ENCODE measurements around the gene SERPINB13.
"Not testable (repeated sequence)": the region's sequence is repeated elsewhere in the genome, so short reads cannot be mapped to it uniquely, and the experiment has no call there.

Gene SERPINB13

DNA sequence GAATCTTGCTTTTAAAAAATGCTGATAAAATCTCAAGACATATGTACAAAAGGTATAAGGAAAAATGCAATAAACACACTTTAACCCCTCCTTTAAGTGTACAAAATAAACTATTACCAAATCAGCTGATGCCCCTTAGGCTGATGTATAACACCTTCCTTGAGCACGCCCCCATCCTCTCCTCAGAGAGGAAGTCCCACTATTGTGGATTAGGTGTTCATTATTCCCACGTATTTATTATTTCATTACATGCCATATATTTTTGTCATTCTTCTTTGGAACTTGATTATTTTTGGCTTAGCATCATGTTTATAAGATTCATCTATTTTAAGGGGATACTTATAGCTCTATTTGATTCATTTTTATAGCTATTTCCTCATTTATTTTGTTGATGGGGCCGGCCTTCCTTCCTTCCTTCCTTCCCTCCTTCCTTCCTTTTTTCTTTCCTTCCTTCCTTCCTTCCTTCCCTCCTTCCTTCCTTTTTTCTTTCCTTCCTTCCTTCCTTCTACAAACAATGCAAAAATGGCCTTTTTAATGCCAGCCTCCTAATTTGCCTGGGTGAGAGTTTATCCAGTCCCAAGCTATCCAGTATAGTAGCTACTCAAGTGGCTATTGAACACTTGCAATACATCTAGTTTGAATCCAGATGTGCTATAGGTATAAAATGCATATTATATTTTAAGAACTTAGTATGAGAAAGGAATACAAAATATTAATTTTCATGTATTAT lies 4.0 kb downstream of the SERPINB13 start:
- DNase-seq (ENCODE audit: low read depth in 2 of 2): no peak

DNA sequence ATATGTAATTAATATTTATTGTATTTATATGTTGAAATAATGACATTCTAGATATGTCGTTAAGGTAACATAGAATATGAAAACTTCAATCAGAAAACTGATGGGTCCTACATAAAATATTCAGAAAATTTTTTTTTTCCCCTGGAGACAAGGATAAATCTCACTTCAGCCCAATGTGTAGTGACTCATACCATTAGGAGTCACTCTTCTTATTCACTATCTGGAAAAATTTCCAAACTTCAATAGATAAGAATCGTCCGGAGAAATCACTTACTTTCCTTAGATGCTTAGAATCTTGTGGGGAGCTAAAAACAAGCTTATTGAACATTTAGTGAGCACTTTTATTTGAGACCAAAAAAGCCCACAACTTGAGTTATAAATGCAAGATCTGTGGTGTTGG lies 4.6 kb downstream of the SERPINB13 start:
- no peak for DNase-seq (ENCODE audit: low read depth in 2 of 2)

DNA sequence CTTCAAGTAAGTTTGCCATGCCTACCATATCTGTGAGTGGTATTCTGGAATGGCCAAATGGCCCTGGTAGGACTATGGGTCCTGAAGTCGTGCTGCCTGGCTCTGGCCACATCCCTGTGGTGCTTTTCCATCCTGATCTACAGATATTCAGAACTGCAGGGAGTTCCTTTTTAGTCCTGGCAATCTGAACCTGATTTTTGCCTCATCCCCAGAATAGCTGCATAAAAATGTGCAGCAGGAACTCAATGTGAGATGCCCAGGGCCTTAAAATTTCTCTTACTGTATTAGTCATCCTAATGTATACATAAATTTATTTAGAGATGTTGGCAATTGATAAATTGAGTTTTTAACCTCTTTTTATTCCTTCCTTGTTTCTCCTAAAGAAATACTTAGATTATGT lies 5.3 kb downstream of the SERPINB13 start:
- DNase-seq (ENCODE audit: low read depth in 2 of 2): no peak

DNA sequence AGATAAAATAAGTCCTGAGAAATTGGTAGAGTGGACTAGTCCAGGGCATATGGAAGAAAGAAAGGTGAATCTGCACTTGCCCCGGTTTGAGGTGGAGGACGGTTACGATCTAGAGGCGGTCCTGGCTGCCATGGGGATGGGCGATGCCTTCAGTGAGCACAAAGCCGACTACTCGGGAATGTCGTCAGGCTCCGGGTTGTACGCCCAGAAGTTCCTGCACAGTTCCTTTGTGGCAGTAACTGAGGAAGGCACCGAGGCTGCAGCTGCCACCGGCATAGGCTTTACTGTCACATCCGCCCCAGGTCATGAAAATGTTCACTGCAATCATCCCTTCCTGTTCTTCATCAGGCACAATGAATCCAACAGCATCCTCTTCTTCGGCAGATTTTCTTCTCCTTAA lies 9.8 kb downstream of the SERPINB13 start:
- no peak for DNase-seq (ENCODE audit: low read depth in 2 of 2)

DNA sequence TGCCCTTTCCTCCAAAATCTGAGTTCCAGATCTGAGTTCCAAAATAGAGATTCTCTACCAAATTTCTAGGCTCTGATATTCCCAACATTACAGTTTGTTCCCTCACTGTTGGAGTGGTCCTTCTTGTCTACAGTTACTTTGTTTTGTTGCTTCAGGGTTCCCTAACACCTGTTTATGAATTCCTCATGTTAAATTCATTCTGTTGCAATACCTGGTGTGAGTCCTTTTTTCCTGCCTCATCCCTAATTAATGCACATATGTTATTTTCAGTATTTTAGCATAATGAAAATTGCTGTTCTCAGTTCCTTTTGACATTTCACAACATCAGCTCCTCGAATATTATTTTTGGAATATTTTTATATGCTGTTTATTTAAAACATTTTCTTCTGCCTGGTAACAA lies 16.2 kb downstream of the SERPINB13 start:
- DNase-seq (ENCODE audit: low read depth in 2 of 2): no peak

DNA sequence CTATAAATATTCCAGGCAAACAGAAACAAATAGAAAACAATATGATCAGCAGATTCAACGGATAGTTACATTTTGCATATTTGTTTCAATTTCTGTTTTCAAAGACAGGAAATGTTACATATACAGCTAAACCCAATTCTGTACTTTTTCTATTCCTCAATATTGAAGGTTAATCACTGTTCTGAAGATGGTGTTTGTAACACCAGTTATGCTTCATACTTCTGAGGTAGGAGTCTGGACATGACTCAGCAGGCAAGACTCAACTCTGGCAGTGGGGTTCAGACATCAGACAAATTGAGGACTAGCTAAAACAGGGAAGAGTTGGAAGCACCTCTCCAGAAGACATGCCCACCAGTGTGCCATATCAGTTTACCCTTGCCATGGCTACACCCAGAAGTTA lies 16.6 kb downstream of the SERPINB13 start:
- DNase-seq (ENCODE audit: low read depth in 2 of 2): no peak

DNA sequence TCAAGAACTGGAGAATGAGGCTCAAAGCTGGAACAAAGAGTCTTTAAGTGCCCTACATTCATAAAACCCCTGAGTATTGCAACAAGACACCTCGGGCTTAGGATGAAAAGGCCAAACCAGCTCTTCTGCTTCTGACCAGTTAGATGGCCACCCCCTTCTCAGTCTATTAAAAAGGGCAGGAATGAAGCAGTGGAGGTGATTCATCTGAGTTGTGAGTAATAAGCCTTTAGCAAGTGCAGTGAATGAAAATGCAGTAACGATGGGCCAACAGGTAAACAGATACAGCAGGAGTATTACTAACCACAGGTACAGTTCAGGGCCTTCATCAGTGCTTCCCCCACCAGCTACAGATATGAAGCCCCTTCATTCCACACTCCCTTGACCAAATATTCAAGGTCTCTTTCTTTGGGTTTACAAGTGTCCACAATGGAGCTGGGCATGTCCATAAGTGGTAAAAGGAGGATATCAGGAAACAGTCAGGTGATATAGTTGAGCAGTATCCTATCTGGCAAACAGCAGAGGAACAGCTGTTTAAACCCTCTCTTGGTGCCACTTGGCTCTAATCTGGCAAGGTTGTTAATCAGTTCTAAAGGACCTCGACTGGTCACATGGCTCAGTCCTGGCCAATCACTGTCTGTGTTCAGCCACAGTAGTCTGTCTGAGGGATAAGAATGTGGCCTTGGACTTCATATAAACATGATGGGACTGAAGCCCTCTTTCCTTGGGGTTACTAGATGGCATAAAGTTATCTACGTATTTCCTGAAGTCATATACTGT lies 17.8 kb downstream of the SERPINB13 start:
- no peak for DNase-seq (ENCODE audit: low read depth in 2 of 2)

DNA sequence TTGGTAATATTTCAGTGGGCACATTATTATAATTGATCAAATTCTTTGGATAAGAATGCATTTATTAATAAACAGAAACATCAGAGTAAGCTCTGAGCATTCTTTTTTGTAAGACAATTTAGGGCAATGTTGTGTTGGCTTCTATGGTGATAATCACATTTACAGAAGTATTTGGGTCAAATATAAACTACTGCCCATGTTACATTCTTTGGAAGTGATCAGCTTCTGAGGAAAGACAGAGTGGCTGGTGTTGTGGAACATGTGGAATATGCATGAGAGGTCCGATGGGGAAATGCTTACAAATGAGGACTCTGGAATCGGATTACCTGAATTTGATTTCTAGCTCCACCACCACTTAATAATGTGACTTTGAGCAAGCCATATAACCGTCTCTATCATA lies 19.4 kb downstream of the SERPINB13 start:
- DNase-seq (ENCODE audit: low read depth in 2 of 2): no peak

DNA sequence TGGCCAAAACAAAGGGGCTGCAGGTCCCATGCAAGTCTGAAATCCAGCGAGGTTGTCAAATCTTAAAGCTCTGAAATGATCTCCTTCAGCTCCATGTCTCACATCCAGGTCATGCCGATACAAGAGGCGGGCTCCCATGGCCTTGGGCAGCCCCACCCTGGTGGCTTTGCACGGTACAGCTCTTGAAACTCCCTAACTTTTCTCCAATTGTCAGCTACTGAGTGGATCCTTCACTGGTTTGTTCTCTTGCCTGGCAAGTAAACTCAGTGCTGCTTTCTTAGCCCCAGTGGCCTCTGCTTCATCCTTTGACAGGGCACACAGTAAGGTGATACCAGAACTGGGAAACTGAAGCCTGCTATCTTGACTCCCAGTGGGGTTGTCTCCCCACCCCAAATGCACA lies 26.3 kb downstream of the SERPINB13 start:
- no peak for DNase-seq (ENCODE audit: low read depth in 2 of 2)

DNA sequence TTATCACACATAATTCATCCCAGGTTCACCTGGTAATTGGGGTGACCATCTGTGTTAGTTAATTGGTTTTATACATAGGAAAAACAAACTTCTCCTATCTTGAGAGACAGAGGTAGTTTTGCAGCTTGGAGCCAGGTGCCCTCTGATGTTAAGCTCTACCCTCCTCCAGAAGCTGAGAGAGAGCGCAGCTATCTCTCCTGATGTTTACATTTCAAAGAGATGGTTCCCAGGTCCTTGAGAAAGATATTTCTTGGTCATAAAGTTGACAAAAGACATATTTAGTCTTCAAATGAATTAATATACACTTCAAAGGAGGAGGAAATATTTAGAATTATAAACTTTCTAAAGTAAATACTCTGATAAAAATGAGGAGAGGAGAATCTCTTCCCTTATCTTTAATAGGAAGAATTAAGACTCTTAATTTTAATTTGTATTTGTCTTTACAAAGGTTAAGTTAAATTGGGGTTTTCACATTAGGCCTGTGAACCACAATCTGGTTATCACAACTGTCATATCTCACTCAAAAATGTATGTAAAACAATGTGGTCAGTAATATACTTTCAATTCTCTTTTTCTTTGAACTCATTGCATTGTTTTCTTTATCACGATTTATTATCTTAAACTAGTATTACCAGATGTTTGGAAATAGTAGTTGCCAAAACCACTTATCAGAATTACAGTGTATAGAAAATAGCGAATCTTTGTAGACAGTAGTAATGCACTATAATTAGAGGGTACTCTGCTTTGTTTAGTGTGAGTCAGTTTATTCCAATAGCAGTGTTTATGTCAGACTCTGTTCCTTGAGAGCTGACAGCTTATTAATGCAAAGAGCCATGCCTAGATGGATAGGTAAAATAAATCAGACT lies 30.1 kb downstream of the SERPINB13 start:
- DNase-seq (ENCODE audit: low read depth in 2 of 2): no peak

DNA sequence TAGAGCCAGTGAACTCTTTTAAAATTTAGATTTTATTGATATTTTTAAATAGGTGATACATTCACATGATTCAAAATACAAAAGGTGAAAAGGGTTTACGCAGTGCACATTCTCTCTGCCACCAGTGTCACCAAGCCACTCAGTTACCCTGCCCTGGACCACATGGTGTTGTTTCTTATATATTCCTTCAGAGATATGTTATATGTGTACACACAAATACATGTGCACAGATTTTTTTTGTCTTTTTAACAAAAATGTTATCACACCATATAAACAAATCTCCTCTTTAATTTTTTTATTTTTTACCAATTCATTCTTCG lies 30.7 kb downstream of the SERPINB13 start:
- DNase-seq (ENCODE audit: low read depth in 2 of 2): no peak

DNA sequence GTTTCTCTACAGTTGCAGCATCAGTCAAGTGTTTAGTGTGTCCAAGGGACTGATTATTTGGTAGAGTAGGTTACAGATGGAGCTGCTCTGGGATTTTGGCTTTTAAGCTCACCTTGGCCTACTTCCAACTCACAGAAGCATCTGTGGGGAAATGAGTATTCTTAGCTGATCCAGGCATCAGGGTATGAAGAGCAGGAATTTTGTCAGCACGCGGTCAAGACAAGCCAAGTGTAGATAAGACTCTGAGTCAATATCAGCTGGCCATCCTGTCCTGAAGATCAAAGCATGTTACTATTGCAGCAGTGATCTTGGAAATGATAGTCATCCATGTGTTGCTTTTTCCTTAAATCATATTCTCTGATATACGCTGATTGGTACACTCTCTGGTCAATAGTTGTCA lies 32.5 kb downstream of the SERPINB13 start:
- DNase-seq (ENCODE audit: low read depth in 2 of 2): no peak

DNA sequence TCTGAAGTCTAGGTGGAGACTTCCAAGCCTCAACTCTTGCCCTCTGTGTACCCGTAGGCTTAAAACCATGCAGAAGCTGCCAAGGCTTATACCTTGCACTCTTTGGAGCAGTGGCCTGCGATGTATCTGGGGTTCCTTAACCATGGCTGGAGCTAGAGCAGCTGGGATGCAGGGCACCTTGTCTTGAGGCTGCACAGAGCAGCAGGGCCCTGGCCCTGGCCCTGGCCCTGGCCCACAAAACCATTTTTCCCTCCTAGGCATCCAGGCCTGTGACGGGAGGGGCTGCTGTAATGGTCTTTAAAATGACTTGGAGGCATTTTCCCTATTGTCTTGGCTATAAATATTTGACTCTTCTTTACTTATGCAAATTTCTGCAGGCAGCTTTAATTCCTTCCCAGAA lies 37.7 kb downstream of the SERPINB13 start:
- no peak for DNase-seq (ENCODE audit: low read depth in 2 of 2)

DNA sequence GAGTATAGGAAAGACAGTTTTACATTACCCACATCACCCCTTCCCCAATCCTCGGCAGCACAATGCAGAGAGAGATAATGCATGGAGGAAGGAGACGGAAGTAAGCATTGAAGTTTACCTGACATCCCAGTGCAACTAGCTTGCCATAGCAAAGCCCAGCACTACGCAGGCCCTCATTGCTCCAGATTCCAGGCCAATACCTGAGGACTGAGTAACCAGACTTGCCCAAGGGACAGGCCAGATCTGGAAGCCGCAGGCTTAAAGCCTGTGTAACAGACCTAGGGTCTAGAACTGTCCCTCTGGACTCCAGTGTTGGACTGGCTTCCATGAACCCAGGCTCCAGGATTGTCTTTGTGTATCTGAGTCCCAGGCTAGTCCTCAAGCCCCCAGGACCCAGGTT lies 39.3 kb downstream of the SERPINB13 start:
- no peak for DNase-seq (ENCODE audit: low read depth in 2 of 2)

DNA sequence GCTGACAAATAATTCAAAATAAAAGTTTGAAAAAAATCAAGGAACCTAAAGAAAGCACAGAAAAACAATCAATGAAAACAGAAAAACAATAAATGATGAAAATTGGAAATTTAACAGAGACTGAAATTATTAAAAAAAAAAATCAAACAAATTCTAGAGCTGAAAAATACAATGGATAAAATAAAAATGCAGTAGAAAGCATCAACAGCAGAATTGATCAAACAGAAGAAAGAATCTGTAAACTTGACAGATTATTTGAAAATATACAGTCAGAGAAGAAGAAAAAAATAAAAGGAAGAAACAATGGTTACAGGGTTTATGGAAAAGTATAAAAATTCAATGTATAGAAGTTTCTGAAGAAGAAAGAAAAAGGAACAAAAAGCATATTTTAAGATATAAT lies 40.7 kb downstream of the SERPINB13 start:
- no peak for DNase-seq (ENCODE audit: low read depth in 2 of 2)

DNA sequence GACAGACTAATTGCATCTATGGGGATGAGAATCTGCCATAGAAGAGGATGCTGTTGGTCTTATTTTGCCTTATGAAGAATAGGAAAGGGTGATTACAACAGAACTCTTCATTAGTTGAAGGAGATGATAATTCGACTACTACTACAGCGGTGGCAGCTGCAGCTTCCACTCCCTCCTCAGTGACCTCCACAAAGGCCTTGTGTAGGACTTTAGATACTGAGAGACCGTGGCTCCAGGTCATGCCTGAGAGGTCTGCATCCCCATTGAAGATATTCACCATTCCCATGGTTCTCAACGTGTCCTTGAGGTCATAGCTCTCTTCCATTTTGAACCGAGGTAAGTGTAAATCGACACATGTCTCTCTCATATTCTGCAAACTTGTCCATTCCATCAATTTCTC lies 50.6 kb downstream of the SERPINB13 start:
- DNase-seq (ENCODE audit: low read depth in 2 of 2): no peak

DNA sequence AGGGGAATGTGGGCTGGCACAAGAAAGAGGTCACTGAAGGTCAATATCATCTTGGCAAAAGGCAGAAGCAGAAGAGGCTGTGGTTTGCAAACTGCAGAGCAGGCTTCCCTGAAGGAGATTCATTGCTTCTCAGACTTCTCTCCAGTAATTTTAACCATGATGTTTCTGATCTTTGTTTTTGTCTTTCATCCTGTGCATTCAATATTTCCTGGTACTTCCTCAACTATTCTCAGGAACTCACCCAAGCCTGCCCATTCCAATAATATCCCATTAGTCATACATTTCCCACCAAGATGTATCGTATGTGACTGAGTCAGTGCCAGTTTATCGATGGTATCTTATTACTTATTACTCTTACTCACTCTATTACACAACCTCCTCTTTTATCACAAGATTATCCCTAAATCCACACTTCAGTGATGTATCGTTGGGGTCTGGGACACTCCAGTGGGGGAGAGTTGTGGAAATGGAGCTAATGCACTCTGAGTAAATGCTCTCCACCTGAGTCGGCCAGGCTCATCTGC lies 54.1 kb downstream of the SERPINB13 start:
- not testable (repeated sequence) for DNase-seq (ENCODE audit: low read depth in 2 of 2)

DNA sequence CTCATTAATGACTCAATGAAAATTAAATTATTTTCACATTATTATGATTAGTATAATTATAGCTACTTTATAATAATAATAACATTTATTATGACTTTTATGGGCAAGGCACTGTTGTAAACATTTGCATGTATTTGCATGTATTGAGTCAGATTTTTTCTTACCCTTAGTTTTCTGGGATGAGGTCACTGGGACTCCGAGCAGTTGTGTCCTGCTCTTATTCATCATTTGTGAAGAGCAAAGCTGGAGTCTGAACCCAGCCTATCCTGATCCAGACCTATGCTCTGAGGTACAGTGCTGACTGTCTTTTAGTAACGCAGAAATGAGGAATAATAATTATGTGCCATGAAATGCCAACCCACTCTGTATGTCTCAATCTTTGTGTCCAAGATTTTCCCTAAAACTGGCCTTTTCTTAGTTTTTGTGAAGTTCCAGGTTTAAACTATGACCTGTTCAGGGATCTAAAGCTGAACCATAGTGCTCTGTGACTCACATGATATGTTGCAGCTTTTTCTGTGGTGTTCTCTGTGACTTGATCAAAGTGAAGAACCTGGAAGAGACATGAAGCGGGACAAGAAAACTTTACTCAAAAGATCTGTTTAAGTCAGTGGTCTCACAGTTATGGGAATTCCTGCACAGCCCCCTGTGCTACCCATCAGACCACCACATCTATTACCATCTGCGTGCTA lies 55.7 kb downstream of the SERPINB13 start:
- DNase-seq (ENCODE audit: low read depth in 2 of 2): not testable (repeated sequence)

DNA sequence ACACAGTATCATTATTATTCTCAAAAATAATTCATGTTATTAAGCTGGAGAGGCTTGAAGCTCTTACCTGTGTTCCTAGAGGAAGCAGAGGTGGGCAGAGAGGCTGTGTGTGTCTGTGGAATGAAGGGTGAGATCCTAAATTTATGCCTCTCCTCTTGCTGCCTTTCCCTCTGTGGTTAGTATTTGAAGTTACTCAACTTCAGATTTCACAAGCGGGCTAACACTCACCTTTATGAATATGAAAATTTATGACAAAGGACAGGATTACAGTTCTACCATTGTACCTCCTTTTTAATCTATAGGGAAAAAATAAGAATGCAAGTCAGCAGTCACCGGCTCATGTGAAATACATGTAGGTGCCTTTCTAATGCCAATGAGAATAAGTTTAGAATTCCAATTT lies 57.0 kb downstream of the SERPINB13 start, which contains the start of gene SERPINB4:
Gene SERPINB4 (minus strand): TSS at position 115 of the 400 bp plus-strand sequence. CDS start 679 bp downstream, outside the sequence.
- not testable (repeated sequence) for DNase-seq (ENCODE audit: low read depth in 2 of 2)

DNA sequence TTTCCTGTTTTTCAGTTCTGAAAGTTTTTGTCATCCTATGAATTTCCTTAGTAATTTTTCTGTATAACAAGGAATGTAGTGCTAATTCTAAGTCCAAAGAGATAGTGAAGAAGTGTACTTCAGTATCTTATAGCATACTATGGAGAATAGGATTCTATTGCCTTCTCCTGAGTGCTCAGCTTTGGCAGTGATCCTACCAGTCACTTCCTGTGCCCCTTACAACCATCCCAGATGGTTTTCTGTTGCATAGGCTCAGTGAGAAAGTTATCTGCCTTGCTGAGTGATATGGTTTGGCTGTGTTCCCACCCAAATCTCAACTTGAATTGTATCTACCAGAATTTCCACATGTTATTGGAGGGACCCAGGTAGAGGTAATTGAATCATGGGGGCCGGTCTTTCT lies 57.6 kb downstream of the SERPINB13 start:
- not testable (repeated sequence) for DNase-seq (ENCODE audit: low read depth in 2 of 2)

DNA sequence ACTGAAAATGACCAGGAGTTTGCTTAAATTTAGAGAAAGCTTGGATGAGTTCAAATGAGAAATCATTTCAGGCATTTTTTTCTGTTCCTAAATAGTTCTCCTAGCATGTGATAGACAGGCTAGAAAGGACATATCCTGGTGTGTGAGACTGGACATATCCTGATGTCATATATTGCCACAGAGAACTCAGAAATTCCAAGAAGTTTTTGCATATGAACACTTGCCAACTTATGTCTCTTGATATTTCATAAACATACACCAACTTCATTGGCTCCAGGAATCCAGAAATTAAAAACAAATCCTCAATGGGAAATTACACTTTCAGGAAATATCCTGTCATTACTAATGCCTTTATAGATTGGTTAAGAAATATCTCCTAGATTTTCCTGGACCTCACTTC lies 59.8 kb downstream of the SERPINB13 start:
- DNase-seq (ENCODE audit: low read depth in 2 of 2): no peak

DNA sequence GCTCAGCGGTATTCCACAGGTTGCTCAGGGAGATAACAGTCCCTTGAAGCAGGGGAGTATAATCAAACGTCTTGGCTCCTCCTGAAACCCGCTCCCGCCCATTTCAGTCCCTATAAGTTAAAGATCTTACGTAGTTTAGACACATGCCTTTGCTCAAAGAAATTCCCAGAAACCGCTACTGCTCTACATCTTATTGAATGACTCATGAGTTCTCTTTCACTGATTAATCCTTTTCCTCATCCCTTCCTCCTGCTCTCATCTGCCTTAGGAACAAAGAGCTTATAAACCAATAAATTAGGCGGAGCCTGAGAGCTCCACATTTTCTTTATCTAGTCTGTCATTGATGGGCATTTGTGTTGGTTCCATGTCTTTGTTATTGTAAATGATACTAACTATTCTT lies 61.1 kb downstream of the SERPINB13 start:
- no peak for DNase-seq (ENCODE audit: low read depth in 2 of 2)

All from stimulated activated CD8-positive, alpha-beta memory T cell treated with anti-CD3 and anti-CD28 coated beads, Interleukin-15, amount 100 ng/mL, for 4 hours (primary cell).